Measurements from ENCODE around the gene PRTN3.

PRTN3 gene

DNA sequence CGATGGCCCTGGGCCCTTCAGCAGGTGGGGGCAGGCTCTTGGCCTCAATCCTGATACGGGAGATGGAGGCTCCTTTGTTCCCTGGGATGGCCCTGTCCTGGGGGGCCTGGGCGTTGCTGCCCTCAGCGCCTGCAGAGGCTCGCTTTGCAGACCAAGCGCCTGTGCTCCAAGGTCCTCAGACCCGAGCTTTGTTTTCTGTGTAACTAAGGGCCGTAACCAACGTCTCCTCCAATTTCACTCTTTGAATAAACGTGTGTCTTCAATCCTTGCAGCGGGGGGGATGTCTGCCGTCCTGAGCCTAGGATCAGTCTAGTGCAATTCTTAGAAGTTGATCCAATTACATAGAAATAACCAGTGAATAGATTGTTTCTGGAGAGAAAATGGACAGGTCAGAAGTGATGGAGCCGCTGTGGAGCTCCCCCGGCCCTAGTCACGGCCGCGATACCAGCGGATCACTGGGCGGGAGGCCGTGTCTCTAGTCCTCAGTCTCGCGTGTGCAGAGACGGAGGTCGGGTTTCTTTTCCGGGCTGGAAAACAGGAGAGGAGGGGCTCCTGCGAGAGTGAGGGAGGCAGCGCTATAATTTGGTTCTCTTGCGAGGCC is 38.2 kb upstream of the PRTN3 start:
- no peak overlapping the region for H3K4me3 ChIP-seq (ENCODE audit: low read depth, low read length)

DNA sequence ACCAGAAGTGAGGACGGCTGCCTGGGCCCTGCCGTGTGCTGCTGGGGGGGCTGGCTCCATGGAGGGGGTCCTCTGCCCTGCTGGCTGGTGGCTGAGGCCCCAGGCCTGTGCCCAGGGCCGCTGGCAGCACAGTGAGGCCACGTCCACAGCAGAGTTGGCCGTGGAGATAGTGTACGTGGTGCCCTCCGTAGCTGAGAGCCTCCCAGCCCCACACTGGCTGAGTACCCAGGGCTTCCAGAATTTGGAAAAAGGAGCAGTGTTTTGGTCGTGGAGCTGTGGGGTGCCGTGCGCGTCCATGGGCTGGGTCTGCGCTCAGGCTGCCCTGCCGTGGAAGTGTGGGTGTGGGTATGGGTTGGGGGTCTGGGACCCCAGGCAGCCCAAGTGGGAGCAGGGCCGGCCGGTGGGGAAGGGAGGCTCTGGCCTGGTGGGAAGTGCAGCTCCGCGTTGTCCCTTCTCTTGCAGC is 37.7 kb upstream of the PRTN3 start:
- H3K4me3 ChIP-seq (ENCODE audit: low read depth, low read length) = no peak overlapping the region

DNA sequence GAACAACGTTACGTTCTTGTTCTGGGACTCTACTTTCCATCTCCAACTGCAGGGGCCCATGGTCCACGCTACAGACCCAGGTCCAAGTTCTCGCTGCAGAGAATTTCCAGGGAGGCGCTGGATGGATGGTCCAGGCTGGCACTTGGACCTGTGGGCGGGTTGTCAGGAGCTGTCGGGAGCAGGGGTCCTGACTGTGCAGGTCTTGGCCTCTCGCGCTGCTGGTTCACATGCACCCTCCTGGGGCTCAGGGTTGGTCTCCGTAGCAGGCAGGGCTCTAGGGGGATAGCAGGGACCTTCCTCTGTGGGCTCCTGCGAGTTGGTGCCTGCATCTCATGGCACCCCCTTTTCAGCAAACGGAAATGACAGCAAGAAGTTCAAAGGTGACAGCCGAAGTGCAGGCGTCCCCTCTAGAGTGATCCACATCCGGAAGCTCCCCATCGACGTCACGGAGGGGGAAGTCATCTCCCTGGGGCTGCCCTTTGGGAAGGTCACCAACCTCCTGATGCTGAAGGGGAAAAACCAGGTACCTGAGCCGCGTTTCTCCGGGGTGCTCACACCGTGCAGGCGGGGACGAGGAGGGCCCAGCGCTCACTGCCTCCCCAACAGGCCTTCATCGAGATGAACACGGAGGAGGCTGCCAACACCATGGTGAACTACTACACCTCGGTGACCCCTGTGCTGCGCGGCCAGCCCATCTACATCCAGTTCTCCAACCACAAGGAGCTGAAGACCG is 36.9 kb upstream of the PRTN3 start:
- no peak overlapping the region for H3K4me3 ChIP-seq (ENCODE audit: low read depth, low read length)

DNA sequence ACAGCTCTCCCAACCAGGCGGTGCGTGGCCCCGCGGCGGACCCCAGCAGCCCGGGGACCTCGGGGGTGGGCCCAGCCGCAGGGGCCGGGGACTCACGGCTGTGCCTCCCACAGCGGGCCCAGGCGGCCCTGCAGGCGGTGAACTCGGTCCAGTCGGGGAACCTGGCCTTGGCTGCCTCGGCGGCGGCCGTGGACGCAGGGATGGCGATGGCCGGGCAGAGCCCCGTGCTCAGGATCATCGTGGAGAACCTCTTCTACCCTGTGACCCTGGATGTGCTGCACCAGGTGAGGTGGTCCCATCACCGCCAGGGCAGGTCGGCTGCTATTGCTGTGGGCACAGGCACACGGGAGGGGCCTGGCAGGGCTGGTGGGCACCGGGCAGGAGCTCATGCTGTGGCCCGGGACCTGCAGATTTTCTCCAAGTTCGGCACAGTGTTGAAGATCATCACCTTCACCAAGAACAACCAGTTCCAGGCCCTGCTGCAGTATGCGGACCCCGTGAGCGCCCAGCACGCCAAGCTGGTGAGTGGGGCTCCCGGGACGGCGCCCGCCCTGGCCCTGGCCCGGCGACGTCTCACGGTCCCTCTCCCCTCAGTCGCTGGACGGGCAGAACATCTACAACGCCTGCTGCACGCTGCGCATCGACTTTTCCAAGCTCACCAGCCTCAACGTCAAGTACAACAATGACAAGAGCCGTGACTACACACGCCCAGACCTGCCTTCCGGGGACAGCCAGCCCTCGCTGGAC is 36.2 kb upstream of the PRTN3 start:
- no peak overlapping the region for H3K4me3 ChIP-seq (ENCODE audit: low read depth, low read length)

DNA sequence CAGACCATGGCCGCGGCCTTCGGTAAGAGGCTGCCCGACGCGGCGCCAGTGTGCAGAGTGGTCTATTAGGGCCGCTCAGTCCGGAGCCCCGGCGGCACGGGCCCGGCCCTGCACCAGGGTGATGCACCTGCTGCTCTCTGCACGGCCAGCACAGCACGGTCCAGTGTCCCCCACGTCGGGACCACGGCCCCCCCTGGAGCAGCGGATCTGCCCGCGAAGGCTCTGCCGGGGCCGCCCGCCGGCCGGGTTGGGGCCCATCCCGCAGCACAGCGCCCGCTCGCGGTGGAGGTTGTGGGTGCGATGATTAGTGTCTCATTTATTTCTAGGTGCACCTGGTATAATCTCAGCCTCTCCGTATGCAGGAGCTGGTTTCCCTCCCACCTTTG is 35.6 kb upstream of the PRTN3 start:
- no peak overlapping the region for H3K4me3 ChIP-seq (ENCODE audit: low read depth, low read length)

DNA sequence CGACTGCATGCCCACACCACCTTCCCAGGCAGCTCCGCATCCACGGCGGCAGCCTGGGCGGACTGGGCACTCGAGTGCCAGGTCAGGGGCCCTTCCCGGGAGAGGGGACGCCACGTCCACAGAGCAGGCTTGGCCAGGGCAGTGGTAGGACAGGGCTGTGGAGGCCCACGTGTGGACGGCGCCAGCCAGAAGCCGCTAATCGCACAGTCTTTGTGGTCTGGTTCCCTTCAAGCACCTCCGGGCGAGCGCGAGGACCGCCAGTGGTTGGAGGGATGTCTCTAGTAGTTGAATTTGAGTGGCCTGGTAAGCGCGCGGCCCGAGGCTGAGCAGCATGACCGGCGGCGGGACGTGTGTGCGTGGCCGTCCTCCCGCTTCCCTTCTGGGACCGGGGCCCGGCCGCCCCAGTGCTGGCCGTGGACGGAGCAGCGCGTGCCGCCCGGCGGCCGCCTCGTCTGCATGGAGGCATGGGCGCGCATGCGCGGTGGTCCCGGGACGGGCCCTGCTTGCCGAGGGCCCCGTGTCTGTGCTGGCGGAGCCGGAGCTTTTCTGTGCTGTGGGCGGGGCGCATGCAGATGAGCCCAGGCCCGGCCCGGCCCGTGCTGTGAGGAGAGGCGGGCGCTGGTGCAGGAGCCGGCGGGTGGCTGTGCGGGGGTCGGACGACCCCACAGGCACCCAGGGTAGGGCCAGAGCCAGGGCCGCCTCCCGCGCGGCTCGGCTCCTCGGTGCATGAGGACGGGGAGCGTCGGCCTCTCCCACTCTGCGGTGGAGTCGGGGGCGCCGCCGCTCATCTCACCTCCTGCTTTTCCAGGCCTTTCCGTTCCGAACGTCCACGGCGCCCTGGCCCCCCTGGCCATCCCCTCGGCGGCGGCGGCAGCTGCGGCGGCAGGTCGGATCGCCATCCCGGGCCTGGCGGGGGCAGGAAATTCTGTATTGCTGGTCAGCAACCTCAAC is 34.9 kb upstream of the PRTN3 start:
- H3K4me3 ChIP-seq (ENCODE audit: low read depth, low read length) = no peak overlapping the region

DNA sequence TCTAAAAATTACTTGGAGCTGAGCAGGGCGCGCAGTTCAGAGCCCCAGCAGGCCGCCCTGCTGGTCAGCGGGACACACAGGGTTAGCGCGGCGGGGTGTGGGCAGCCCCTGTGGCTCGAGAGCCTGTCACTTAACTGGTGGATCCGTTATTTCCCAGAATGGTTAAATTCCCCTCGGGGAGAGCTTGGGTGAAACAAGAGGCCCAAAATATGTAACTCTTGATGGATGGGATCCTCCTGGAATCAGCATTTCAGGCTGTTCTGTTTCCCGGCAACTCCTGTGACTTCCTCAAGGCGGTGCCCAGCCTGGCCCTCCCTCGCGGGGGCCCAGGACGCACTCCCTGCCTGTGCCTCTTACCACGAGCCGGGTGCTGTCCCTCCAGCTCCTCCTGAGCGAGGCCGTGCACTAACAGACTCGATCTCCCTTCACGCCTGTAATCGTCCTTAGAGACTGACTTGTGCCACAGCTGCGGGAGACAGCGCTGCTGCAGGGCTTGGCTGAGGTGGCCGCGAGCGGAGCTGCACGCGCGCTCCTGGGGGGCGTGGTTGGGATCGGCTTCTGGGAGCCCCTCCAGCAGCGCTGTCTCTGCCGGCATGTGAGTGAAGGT is 33.9 kb upstream of the PRTN3 start:
- no peak overlapping the region for H3K4me3 ChIP-seq (ENCODE audit: low read depth, low read length)

DNA sequence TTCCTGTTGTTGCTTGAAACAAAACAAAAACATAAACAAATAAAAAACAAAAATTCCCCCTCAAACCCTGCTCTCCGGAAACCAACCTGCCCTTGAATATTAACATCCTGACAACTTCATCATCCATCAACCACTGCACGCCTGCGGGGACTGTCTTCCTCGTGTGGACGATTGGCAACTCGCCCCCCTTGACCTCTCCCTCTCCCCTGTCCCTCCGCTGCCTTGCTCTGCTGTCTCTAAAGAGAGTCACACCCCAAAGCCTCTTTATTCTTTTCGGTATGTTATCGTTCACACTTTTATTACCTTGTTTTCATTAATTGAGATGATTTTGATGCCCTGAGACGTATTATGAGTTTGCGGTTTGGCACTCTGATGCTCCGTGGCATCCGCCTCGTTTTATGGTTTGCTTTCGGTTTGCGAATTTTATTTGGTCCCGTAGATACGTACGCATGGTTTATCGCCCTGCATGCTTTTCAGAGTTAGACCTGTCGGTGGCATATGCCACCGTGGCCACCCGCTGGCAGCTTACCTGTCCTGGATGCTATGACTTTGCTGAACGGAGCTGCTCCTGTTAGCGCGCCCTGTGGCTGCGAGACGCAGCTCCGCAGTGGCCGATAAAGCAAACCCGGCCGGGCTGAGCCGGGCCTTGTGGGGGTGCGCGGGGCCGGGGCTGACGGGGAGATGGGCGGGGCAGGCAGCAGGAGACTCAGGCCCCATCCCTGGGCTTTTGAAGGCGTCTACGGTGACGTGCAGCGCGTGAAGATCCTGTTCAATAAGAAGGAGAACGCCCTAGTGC is 33.0 kb upstream of the PRTN3 start:
- H3K4me3 ChIP-seq (ENCODE audit: low read depth, low read length) = no peak overlapping the region

DNA sequence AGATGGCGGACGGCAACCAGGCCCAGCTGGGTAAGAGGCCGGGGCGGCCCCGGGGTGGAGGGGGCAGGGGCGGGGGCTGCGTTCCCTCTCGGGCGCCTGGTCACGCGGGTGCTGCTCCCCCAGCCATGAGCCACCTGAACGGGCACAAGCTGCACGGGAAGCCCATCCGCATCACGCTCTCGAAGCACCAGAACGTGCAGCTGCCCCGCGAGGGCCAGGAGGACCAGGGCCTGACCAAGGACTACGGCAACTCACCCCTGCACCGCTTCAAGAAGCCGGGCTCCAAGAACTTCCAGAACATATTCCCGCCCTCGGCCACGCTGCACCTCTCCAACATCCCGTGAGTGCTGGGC is 32.4 kb upstream of the PRTN3 start:
- H3K4me3 ChIP-seq (ENCODE audit: low read depth, low read length) = no peak overlapping the region

DNA sequence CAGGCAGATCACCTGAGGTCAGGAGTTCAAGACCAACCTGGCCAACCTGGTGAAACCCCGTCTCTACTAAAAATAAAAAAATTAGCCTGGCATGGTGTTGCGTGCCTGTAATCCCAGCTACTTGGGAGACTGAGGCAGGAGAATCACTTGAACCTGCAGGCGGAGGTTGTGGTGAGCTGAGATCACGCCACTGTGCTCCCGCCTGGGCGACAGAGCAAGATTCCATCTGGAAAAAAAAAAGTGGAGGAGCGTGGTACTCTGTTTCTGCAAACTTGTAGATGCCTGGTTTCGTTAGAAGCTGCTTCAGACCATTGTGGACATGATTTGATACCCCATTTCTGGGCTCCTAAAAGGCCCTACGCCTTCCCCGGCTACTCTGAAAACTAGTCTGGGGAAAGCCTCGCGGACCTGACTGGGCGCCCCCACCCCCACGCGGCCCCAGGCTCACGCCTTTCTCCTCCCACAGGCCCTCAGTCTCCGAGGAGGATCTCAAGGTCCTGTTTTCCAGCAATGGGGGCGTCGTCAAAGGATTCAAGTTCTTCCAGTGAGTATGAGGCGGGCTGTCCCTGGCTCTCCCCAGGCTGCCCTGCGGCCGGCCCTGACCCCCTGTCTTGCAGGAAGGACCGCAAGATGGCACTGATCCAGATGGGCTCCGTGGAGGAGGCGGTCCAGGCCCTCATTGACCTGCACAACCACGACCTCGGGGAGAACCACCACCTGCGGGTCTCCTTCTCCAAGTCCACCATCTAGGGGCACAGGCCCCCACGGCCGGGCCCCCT is 30.5 kb upstream of the PRTN3 start:
- H3K4me3 ChIP-seq (ENCODE audit: low read depth, low read length) = no peak overlapping the region

DNA sequence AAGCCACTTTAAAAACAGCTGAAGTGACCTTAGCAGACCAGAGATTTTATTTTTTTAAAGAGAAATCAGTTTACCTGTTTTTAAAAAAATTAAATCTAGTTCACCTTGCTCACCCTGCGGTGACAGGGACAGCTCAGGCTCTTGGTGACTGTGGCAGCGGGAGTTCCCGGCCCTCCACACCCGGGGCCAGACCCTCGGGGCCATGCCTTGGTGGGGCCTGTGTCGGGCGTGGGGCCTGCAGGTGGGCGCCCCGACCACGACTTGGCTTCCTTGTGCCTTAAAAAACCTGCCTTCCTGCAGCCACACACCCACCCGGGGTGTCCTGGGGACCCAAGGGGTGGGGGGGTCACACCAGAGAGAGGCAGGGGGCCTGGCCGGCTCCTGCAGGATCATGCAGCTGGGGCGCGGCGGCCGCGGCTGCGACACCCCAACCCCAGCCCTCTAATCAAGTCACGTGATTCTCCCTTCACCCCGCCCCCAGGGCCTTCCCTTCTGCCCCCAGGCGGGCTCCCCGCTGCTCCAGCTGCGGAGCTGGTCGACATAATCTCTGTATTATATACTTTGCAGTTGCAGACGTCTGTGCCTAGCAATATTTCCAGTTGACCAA is 29.8 kb upstream of the PRTN3 start:
- no peak overlapping the region for H3K4me3 ChIP-seq (ENCODE audit: low read depth, low read length)

DNA sequence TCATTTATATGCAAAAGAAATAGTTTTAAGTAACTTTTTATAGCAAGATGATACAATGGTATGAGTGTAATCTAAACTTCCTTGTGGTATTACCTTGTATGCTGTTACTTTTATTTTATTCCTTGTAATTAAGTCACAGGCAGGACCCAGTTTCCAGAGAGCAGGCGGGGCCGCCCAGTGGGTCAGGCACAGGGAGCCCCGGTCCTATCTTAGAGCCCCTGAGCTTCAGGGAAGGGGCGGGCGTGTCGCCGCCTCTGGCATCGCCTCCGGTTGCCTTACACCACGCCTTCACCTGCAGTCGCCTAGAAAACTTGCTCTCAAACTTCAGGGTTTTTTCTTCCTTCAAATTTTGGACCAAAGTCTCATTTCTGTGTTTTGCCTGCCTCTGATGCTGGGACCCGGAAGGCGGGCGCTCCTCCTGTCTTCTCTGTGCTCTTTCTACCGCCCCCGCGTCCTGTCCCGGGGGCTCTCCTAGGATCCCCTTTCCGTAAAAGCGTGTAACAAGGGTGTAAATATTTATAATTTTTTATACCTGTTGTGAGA is 29.2 kb upstream of the PRTN3 start:
- H3K4me3 ChIP-seq (ENCODE audit: low read depth, low read length) = no peak overlapping the region

DNA sequence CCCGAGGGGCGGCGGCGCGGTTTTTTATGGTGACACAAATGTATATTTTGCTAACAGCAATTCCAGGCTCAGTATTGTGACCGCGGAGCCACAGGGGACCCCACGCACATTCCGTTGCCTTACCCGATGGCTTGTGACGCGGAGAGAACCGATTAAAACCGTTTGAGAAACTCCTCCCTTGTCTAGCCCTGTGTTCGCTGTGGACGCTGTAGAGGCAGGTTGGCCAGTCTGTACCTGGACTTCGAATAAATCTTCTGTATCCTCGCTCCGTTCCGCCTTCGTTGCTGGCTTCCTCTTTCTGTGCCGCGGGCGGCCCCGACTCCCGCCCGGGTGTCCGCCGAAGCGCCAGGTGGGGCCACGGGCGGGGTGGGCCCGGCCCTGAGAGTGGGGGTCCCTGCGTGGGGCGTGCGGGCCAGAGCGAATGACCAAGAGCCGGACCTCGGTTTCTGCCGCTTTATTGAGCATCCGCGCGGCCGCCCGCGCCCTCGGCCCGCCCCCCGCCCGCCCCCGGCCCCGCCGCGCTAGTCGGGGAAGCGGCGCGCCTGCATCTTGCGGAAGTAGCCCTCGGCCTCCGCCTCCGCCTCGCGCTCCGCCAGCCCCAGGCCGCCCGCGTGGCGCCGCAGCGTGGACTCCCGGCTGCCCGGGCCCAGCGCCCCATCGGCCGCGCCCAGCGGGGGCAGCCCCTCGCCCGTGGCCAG is 28.6 kb upstream of the PRTN3 start:
- no peak overlapping the region for H3K4me3 ChIP-seq (ENCODE audit: low read depth, low read length)

DNA sequence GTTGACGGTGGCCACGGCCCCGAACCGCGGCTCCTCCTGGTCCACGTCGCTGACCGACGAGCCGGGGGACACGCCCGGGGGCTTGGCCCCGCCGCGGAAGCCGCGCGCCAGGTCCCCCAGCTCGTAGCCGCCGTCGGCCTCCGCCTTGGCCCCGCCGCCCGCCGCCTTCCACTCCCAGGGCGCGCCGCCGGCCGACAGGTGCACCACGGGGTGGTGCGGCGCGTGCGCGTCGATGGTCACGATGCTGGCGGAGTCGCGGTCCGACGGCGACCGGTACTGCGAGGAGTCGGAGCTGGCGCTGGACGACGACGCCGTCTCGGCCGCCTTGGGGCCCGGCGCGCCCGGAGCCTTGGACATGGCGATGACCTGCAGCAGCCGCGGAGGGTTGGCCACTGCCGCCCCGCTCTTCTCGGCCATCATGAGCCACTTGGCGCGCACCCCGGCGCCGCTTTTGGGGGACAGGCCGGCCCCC is 28.0 kb upstream of the PRTN3 start:
- H3K4me3 ChIP-seq (ENCODE audit: low read depth, low read length) = no peak overlapping the region

DNA sequence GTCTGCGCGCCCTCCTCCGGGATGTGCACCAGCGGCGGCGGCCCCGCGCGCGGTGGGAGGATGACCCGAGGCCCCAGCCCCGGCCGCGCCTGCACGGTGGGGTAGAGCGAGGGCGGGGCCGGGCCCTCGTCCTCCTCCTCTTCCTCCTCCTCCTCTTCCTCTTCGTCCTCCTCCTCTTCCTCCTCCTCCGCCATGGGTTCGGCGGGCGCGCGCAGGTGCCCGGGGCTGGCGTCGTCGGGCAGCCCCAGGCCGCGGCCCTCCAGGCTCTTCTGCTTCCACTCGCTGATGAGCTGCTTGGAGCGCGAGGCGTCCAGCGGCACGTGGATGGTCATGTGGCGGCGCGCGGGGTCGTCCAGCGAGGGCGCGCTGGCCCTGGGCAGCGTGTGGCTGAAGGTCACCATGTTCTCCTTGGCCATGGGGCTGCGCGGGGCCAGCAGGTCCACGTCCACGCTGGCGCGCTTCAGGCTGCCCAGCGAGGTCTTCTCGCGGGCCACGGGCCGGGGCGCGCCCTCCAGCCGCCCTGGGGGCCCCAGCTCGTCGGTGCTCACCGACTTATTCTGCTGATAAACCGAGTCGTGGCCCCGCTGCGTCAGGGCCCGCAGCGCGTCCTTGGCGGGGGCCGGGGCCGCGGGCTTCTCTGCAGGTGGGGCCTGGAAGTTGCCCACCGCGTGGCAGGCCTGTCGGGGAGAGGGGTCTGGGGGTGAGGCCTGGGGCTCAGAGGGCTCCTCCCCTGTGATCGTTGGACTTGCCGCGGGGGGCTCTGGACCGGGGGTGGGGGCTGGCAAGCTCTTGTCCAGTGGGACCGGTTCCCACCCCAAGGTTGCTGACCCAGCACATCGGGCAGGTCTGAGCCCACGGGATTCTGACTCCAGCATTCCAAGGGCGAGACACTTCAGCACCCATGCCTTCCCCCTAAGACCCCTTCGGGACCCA is 27.3 kb upstream of the PRTN3 start:
- no peak overlapping the region for H3K4me3 ChIP-seq (ENCODE audit: low read depth, low read length)
